ENCODE measurements around the gene RHOBTB1.

GRCh38 chr10:60845038-60845437, 98.9 kb downstream of the RHOBTB1 start:
- TF ChIP-seq CTCF (conservative IDR thresholded peaks at IDR 0.05), result no peak
- TF ChIP-seq ZFX (IDR thresholded peaks at IDR 0.05), result no peak
